ENCODE measurements around the gene FAM25G.

Gene FAM25G

GRCh38 chr10:47452495-47453140, 38.9 kb downstream of the FAM25G start:
- no peak for DNase-seq (ENCODE audit: low spot score)
- TF ChIP-seq CTCF (IDR thresholded peaks at IDR 0.05; ENCODE audit: extremely low read depth, insufficient read depth, missing control alignments): no peak
- in situ Hi-C loops (cut with MboI; ENCODE audit: low pct_unique_long_range_greater_than_20kb, low sequenced_read_pairs, unreplicated experiment): no loop called here

GRCh38 chr10:47451998-47452494, 39.5 kb downstream of the FAM25G start:
- DNase-seq (ENCODE audit: low spot score): no peak
- no peak for TF ChIP-seq CTCF (IDR thresholded peaks at IDR 0.05; ENCODE audit: extremely low read depth, insufficient read depth, missing control alignments)
- in situ Hi-C loops (cut with MboI; ENCODE audit: low pct_unique_long_range_greater_than_20kb, low sequenced_read_pairs, unreplicated experiment): no loop called here

GRCh38 chr10:47451273-47451997, 40.1 kb downstream of the FAM25G start:
- no peak for DNase-seq (ENCODE audit: low spot score)
- TF ChIP-seq CTCF (IDR thresholded peaks at IDR 0.05; ENCODE audit: extremely low read depth, insufficient read depth, missing control alignments): no peak
- in situ Hi-C loops (cut with MboI; ENCODE audit: low pct_unique_long_range_greater_than_20kb, low sequenced_read_pairs, unreplicated experiment): no loop called here

GRCh38 chr10:47450442-47450841, 41.1 kb downstream of the FAM25G start:
- DNase-seq (ENCODE audit: low spot score): no peak
- in situ Hi-C loops (cut with MboI; ENCODE audit: low pct_unique_long_range_greater_than_20kb, low sequenced_read_pairs, unreplicated experiment): no loop called here
- no peak for TF ChIP-seq CTCF (IDR thresholded peaks at IDR 0.05; ENCODE audit: extremely low read depth, insufficient read depth, missing control alignments)

GRCh38 chr10:47449979-47450378, 41.5 kb downstream of the FAM25G start:
- DNase-seq (ENCODE audit: low spot score): no peak
- in situ Hi-C loops (cut with MboI; ENCODE audit: low pct_unique_long_range_greater_than_20kb, low sequenced_read_pairs, unreplicated experiment): no loop called here
- no peak for TF ChIP-seq CTCF (IDR thresholded peaks at IDR 0.05; ENCODE audit: extremely low read depth, insufficient read depth, missing control alignments)

- no peak for TF ChIP-seq CTCF (IDR thresholded peaks at IDR 0.05; ENCODE audit: extremely low read depth, insufficient read depth, missing control alignments)
- DNase-seq (ENCODE audit: low spot score): no peak
- in situ Hi-C loops (cut with MboI; ENCODE audit: low pct_unique_long_range_greater_than_20kb, low sequenced_read_pairs, unreplicated experiment): no loop called here
These were observed 42.2 kb downstream of the FAM25G start for GRCh38 chr10:47449102-47449978.

Data from GM13977 (cell line).